Spleen (tissue), 11 donors: ENCODE results near the gene RAB40C. TPM values are rescaled to one million over a fixed set of nuclear protein-coding genes. Genes with fewer than 3 reads are reported as not detected.
A peak's percentile ranks its signal among the peaks of the same experiment; 100 is the strongest.

Experiments
- DNase-seq: peaks from one replicate; pipeline ENCODE4 v3.0.0-alpha.2; 2020
- H3K27ac ChIP-seq, 8 donors: fragments of 200-600 bp; sonication (generic) in 7 of 8; 1 replicate in 4 of 8; 2 replicates in 4 of 8; pipeline versions ENCODE4 v1.5.0 to v1.8.0; 2016 to 2021; ENCODE audit warnings: inconsistent platforms in 4 of 8, mild to moderate bottlenecking in 4 of 8, moderate library complexity in 1 of 8
- H3K27me3 ChIP-seq, 7 donors: fragments of 200-600 bp; sonication (generic) in 6 of 7; replicated peaks in 1 of 7; 1 replicate in 4 of 7; 2 replicates in 3 of 7; pipeline versions ENCODE4 v1.5.0 to v1.8.0; 2016 to 2021; ENCODE audit warnings: inconsistent platforms in 3 of 7, mild to moderate bottlenecking in 1 of 7
- H3K36me3 ChIP-seq, 6 donors: fragments of 200-600 bp; sonication (generic) in 5 of 6; 1 replicate in 4 of 6; 2 replicates in 2 of 6; pipeline versions ENCODE4 v1.5.0 to v1.8.0; 2016 to 2021; ENCODE audit warnings: inconsistent platforms in 2 of 6
- H3K4me1 ChIP-seq, 6 donors: fragments of 200-600 bp; sonication (generic) in 5 of 6; 1 replicate in 3 of 6; 2 replicates in 3 of 6; pipeline versions ENCODE4 v1.5.0 to v1.8.0; 2016 to 2021; ENCODE audit warnings: inconsistent platforms in 3 of 6
- H3K4me3 ChIP-seq, 8 donors: fragments of 200-600 bp; sonication (generic) in 7 of 8; 1 replicate in 4 of 8; 2 replicates in 4 of 8; pipeline versions ENCODE4 v1.5.0 to v1.8.0; 2016 to 2021; ENCODE audit warnings: inconsistent platforms in 4 of 8, mild to moderate bottlenecking in 4 of 8, moderate library complexity in 2 of 8
- H3K9me3 ChIP-seq, 8 donors: fragments of 200-600 bp; sonication (generic) in 7 of 8; 1 replicate in 4 of 8; 2 replicates in 4 of 8; pipeline versions ENCODE4 v1.5.0 to v1.8.0; 2016 to 2021; ENCODE audit warnings: inconsistent platforms in 4 of 8
- POLR2A ChIP-seq, 3 donors: fragments of 450-650 bp; IDR thresholded peaks; one replicate each; pipeline ENCODE4 v1.5.1; 2017; ENCODE audit warnings: antibody characterized with exemption in 3 of 3, mild to moderate bottlenecking in 1 of 3
- POLR2AphosphoS5 ChIP-seq, 3 donors: sonication (generic); formaldehyde crosslinking; IDR thresholded peaks; one replicate each; pipeline ENCODE4 v1.5.1; 2017; ENCODE audit warnings: antibody characterized with exemption in 3 of 3
- WGBS, 5 donors: extraction: QIAGEN DNeasy Blood & Tissue Kit in 3 of 5; methylation state at CpG; one replicate each; pipeline versions ENCODE4 v1.1.5 to v1.1.7; 2013 to 2018; 5-methylcytosine and 5-hydroxymethylcytosine counted together
- intact Hi-C: fragments of 100-400 bp; cut with DNase I; formaldehyde crosslinking; loops from one replicate; pipeline ENCODE4 v1.15.0; 2023; ENCODE audit warnings: low total_unique reads
- polyA plus RNA-seq, 3 donors: library from polyadenylated mRNA; stranded (reverse); fragments of 200-250 nt; gene quantifications; one replicate each; pipeline ENCODE4 v1.2.1, GENCODE V29; 2013
- total RNA-seq, 7 donors: library from RNA; depleted of rRNA in 3 of 7; stranded (reverse); fragments of >200 nt in 3 of 7; fragmentation: NEBNext Ultra II Directional in 4 of 7; extraction: Animal tissue kit (Norgen Biotek cat#: 25700) in 4 of 7; gene quantifications; one replicate each; pipeline versions ENCODE4 v1.1.0 to v1.2.1, GENCODE V29; 2016 to 2021
- TF ChIP-seq, protein P1 (sequence below), 11 experiments: fragments of 200-600 bp in 7 of 11; fragments of 450-650 bp in 4 of 11; sonication (generic) in 4 of 11; IDR thresholded peaks in 8 of 11; conservative IDR thresholded peaks in 3 of 11; 1 replicate in 7 of 11; 2 replicates in 4 of 11; pipeline versions ENCODE4 v1.4.0 to v1.8.0; 2016 to 2021; ENCODE audit warnings: antibody characterized with exemption in 11 of 11, inconsistent platforms in 4 of 11, mild to moderate bottlenecking in 1 of 11
- donor health status: healthy with polysubstance abuse.
- donor health status: DM: no; HTN: no; CAD: no; lungs with moderate emphysema.
- donor health status: DM: no; HTN: no; CAD: no.
- donor health status: Bipolar disorder and iron deficiency.
- donor health status: healthy.
- donor health status: DM: no; HTN: no; CAD: no.
- donor health status: DM: yes; HTN: yes; CAD: no.

The RAB40C gene
- total and polyA plus RNA-seq, 10 donors: 8.1 to 21.6 (median 15.2) TPM

DNA sequence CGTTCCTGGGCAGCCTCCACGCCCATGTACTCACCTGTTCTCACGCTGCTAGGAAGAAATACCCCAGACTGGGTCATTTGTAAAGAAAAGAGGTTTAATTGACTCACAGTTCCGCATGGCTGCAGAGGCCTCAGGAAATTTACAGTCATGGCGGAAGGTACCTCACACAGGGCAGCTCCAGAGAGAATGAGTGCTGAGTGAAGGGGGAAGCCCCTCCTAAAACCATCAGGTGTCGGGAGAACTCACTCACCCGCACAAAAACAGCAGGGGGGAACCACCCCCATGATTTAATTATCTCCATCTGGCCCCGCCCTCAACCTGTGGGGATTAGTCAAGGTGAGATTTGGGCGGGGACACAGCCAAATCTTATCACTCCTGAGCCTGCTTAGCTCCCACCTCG, 18.2 kb downstream of the RAB40C start:
- no peak for DNase-seq
- Histone ChIP-seq H3K4me3 (no peak overlapping the region), H3K4me1 (peaks cover 0 to 27% (median 18%) of the 10 kb centered on the region in 6 donors), H3K27me3 (no peaks in the 10 kb centered on the region), H3K36me3 (peaks cover 0 to 8% (median 0%) of the 10 kb centered on the region in 6 donors), H3K9me3 (peaks cover 0 to 10% (median 7%) of the 10 kb centered on the region in 8 donors), H3K27ac (no peak overlapping the region)
- TF ChIP-seq, protein P1, sequence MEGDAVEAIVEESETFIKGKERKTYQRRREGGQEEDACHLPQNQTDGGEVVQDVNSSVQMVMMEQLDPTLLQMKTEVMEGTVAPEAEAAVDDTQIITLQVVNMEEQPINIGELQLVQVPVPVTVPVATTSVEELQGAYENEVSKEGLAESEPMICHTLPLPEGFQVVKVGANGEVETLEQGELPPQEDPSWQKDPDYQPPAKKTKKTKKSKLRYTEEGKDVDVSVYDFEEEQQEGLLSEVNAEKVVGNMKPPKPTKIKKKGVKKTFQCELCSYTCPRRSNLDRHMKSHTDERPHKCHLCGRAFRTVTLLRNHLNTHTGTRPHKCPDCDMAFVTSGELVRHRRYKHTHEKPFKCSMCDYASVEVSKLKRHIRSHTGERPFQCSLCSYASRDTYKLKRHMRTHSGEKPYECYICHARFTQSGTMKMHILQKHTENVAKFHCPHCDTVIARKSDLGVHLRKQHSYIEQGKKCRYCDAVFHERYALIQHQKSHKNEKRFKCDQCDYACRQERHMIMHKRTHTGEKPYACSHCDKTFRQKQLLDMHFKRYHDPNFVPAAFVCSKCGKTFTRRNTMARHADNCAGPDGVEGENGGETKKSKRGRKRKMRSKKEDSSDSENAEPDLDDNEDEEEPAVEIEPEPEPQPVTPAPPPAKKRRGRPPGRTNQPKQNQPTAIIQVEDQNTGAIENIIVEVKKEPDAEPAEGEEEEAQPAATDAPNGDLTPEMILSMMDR (IDR thresholded peaks at IDR 0.05 in 8 of 11, conservative IDR thresholded peaks at IDR 0.05 in 3 of 11): no peak
- TF ChIP-seq POLR2A (IDR thresholded peaks at IDR 0.05) (no peak), POLR2AphosphoS5 (IDR thresholded peaks at IDR 0.05) (no peak)
- 68 to 93% (median 79%) methylated on average over 10 of the region's 10 CpGs for WGBS, 5 donors
- intact Hi-C loops: no loop called here

DNA sequence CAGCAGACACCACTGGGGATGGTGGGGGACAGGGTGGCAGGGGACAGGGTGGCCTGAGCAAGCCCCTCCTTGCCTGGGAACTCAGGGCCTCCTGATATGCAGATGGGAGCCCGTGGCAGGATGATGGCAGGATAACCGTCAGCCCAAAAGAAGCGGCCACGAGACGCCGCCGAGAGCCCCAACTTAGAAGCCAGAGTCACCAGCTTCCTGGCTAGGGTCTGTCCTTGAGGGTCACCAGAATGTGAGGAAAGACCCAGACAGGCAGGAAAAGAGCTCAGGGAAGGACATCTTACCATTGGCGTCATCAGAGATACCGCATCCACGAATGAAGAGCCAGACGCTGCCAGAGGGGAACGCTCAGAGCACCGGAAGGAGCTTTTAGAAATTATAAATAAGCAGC, 19.4 kb downstream of the RAB40C start:
- intact Hi-C loops: no loop called here
- Histone ChIP-seq H3K27me3 (no peaks in the 10 kb centered on the region), H3K27ac (peak overlapping the region in 5 of 8 donors; percentile 9 to 60 (median 26)), H3K4me3 (no peak overlapping the region), H3K4me1 (peaks cover 0 to 27% (median 18%) of the 10 kb centered on the region in 6 donors), H3K36me3 (peaks cover 0 to 13% (median 0%) of the 10 kb centered on the region in 6 donors), H3K9me3 (peaks cover 0 to 10% (median 7%) of the 10 kb centered on the region in 8 donors)
- TF ChIP-seq POLR2AphosphoS5 (IDR thresholded peaks at IDR 0.05) (no peak), POLR2A (IDR thresholded peaks at IDR 0.05) (no peak)
- TF ChIP-seq, protein P1 (IDR thresholded peaks at IDR 0.05 in 8 of 11, conservative IDR thresholded peaks at IDR 0.05 in 3 of 11): no peak
- 70 to 75% (median 74%) methylated on average over 13 of the region's 13 CpGs for WGBS, 5 donors
- DNase-seq: no peak

DNA sequence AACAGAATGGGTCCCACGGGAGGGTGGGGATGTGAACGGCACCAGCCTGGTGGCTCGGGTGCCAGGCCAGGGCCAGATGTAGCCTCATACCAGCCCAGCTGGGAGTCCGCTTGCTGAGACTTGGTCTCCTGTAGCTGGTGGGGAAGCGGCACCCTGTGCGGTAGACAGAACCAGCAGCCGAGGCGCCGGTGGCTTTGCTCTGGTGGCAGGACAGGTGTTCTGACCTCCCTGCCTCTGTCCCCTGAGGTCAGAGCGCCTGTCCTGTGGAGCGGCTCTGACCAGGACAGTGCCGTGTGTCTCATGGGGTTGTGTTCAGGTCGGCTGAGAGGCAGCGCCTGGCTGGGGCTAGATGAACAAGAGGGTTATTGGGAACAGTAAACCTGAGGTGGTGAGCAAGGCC, 20.1 kb downstream of the RAB40C start:
- intact Hi-C loops: no loop called here
- Histone ChIP-seq H3K4me3 (no peak overlapping the region), H3K36me3 (peaks cover 0 to 13% (median 0%) of the 10 kb centered on the region in 6 donors), H3K27ac (peak overlapping the region in 5 of 8 donors; percentile 9 to 60 (median 26)), H3K27me3 (no peaks in the 10 kb centered on the region), H3K4me1 (peaks cover 0 to 27% (median 18%) of the 10 kb centered on the region in 6 donors), H3K9me3 (peaks cover 0 to 7% (median 5%) of the 10 kb centered on the region in 8 donors)
- no peak for DNase-seq
- WGBS, 5 donors: 80 to 94% (median 81%) methylated on average over 6 to 14 of the region's 14 CpGs
- TF ChIP-seq POLR2A (IDR thresholded peaks at IDR 0.05) (no peak), POLR2AphosphoS5 (IDR thresholded peaks at IDR 0.05) (no peak)
- TF ChIP-seq, protein P1 (IDR thresholded peaks at IDR 0.05 in 8 of 11, conservative IDR thresholded peaks at IDR 0.05 in 3 of 11): no peak

DNA sequence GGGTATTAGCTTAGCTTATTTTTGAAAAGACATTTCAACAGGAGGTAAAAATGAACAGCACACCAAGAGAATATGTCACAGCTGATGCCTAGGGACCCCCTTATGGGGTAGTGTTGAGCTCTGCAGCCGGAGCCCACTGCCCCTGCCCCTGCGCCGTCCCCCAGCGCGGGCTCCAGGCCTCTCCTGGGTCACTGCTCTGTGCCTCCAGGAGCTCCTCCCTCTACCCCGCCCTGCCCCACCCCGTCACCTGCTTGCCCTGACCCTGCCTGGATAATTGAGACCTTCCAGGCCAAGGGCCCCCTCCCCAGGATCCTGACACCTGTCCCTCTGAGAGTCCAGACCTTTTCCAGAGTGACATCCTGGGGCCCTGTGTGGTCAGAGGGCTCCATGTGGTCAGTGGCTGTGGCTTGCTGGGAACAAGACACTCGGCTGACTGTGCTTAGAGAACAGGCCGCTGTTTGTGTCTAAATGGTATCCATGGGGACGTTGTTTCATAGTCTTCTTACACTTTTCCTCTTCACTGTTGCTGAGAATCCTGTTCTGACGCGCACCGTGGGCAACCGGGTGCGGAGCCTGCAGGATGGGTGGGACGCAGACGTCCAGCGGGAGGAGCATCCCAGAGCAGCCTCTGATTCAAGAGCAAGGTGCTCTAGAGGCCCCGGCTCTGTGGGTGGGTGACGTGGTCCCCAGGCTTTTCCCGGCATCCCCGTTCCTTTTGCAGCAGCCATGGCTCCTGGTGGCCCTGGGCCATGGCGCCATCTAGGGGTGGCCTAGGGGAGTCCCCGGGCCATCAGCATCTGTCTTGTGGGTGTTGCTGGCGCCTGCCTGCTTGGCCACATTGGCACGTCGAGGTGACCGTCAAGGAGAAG, 20.9 kb downstream of the RAB40C start:
- H3K9me3 ChIP-seq: no peaks in the 10 kb centered on the region
- H3K4me3 ChIP-seq: no peak overlapping the region
- TF ChIP-seq POLR2AphosphoS5 (IDR thresholded peaks at IDR 0.05): peak; percentile 7 to 62 (median 50)
- no peak for TF ChIP-seq POLR2A (IDR thresholded peaks at IDR 0.05)
- TF ChIP-seq, protein P1 (IDR thresholded peaks at IDR 0.05 in 8 of 11, conservative IDR thresholded peaks at IDR 0.05 in 3 of 11): peak; percentile 41 to 91 (median 75)
- H3K27ac ChIP-seq: peak overlapping the region in 1 of 8 donors; percentile 60
- peaks cover 0 to 27% (median 18%) of the 10 kb centered on the region in 6 donors for H3K4me1 ChIP-seq
- intact Hi-C loops: no loop called here
- 71 to 83% (median 73%) methylated on average over 16 to 28 of the region's 28 CpGs for WGBS, 5 donors
- no peaks in the 10 kb centered on the region for H3K27me3 ChIP-seq
- DNase-seq: peak; percentile 86
- H3K36me3 ChIP-seq: peaks cover 0 to 6% (median 0%) of the 10 kb centered on the region in 6 donors
